Heart left ventricle (tissue), 16 donors: ENCODE measurements around the gene TRIM6. TPM values are rescaled to one million over a fixed set of nuclear protein-coding genes. Genes with fewer than 3 reads are reported as not detected.
"Not testable (repeated sequence)": the region's sequence is repeated elsewhere in the genome, so short reads cannot be mapped to it uniquely, and the experiment has no call there.

Experiments used
- ATAC-seq, 4 donors: fragments of 200-7000 bp; cut with Tn5 transposase; one replicate each; pipeline ENCODE4 v1.9.1; 2020 to 2022; ENCODE audit warnings: moderate library complexity in 4 of 4, mild to moderate bottlenecking in 3 of 4, moderate number of reproducible peaks in 1 of 4
- DNase-seq, 5 donors: peaks; one replicate each; pipeline ENCODE4 v3.0.0-alpha.2; 2020
- H3K27ac ChIP-seq, 12 donors: fragments of 200-600 bp; sonication (generic) in 4 of 12; one replicate each; pipeline versions ENCODE4 v1.5.0 to v1.8.0; 2016 to 2022; ENCODE audit warnings: mild to moderate bottlenecking in 2 of 12
- H3K27me3 ChIP-seq, 9 donors: fragments of 200-600 bp; sonication (generic) in 2 of 9; one replicate each; pipeline versions ENCODE4 v1.5.1 to v1.8.0; 2016 to 2022; ENCODE audit warnings: mild to moderate bottlenecking in 3 of 9
- H3K36me3 ChIP-seq, 9 donors: fragments of 200-600 bp; sonication (generic) in 2 of 9; one replicate each; pipeline versions ENCODE4 v1.5.0 to v1.8.0; 2018 to 2022; ENCODE audit warnings: mild to moderate bottlenecking in 2 of 9
- H3K4me1 ChIP-seq, 12 donors: fragments of 200-600 bp; sonication (generic) in 4 of 12; one replicate each; pipeline versions ENCODE4 v1.5.0 to v1.8.0; 2016 to 2022; ENCODE audit warnings: mild to moderate bottlenecking in 3 of 12
- H3K4me3 ChIP-seq, 12 donors: fragments of 200-600 bp; sonication (generic) in 4 of 12; one replicate each; pipeline versions ENCODE4 v1.5.0 to v1.8.0; 2017 to 2022; ENCODE audit warnings: mild to moderate bottlenecking in 9 of 12, moderate library complexity in 4 of 12
- H3K9me3 ChIP-seq, 12 donors: fragments of 200-600 bp; sonication (generic) in 4 of 12; one replicate each; pipeline versions ENCODE4 v1.5.0 to v1.8.0; 2016 to 2022; ENCODE audit warnings: mild to moderate bottlenecking in 1 of 12
- CTCF ChIP-seq, 12 donors: fragments of 200-600 bp; sonication (generic) in 4 of 12; IDR thresholded peaks; one replicate each; pipeline versions ENCODE4 v1.5.0 to v1.8.0; 2018 to 2022; ENCODE audit warnings: antibody characterized with exemption in 12 of 12, mild to moderate bottlenecking in 5 of 12
- POLR2A ChIP-seq, 2 donors: fragments of 450-650 bp; IDR thresholded peaks; one replicate each; pipeline ENCODE4 v1.6.1; 2017; ENCODE audit warnings: antibody characterized with exemption in 2 of 2, mild to moderate bottlenecking in 2 of 2, moderate library complexity in 2 of 2
- WGBS, 4 donors: extraction: QIAGEN DNeasy Blood & Tissue Kit in 2 of 4; methylation state at CpG; one replicate each; pipeline versions ENCODE4 v1.1.5 to v1.1.7; 2013 to 2018; 5-methylcytosine and 5-hydroxymethylcytosine counted together
- intact Hi-C, 10 donors: fragments of 100-400 bp; cut with DNase I; formaldehyde crosslinking; loops; one replicate each; pipeline versions ENCODE4 v1.11.1 to v1.14.2; 2022
- polyA plus RNA-seq, 2 donors: library from polyadenylated mRNA; stranded (reverse); fragments of 200-250 nt; gene quantifications; one replicate each; pipeline ENCODE4 v1.2.3, GENCODE V29; 2013
- total RNA-seq, 9 donors: library from RNA; depleted of rRNA in 2 of 9; stranded (reverse); fragments of >200 nt in 2 of 9; fragmentation: NEBNext Ultra II Directional in 3 of 9; extraction: Animal tissue kit (Norgen Biotek cat#: 25700) in 3 of 9; gene quantifications; one replicate each; pipeline versions ENCODE4 v1.1.0 to v1.2.4, GENCODE V29; 2016 to 2023
- donor health status: ischemic (EF 13 %, LVEDD 7.1; RV severe dilation, severe dysfunction).
- donor health status: healthy with polysubstance abuse.
- donor health status: DM: no; HTN: yes; CAD: no.
- donor health status: DM: no; HTN: no; CAD: no.
- donor health status: ischemic (EF 25% LVEDD 6.9; RV normal size, moderate dysfunction).
- donor health status: ischemic (EF 25% LVEDD 5.7; RV mildly dilated, moderate dysfunction).
- donor health status: healthy.
- donor health status: DM: yes; HTN: yes; CAD: no.
- donor health status: ischemic (EF 35%, LVEDD 5.7; RV mildly dilated, moderate dysfunction).
- donor health status: nonischemic (EF 11% LVEDD 7.7; RV severe dilation, severe dysfunction).
- donor health status: DM: yes; HTN: yes; CAD: no.
- donor health status: PGD.
- donor health status: ischemic (EF 29% LVEDD 5.4; RV normal size, mild dysfunction).
- donor health status: nonischemic (EF 23%, LVEDD 6.1; RV moderate dilation, normal function).

Gene TRIM6
- total and polyA plus RNA-seq, 11 donors = 0.39 to 2.4 (median 1.0) TPM

- no peak overlapping the region for H3K4me3 ChIP-seq
- peaks cover 0 to 10% (median 0%) of the 10 kb centered on the region in 12 donors for H3K9me3 ChIP-seq
- no peak for TF ChIP-seq CTCF (IDR thresholded peaks at IDR 0.05)
- H3K4me1 ChIP-seq = no peaks in the 10 kb centered on the region
- peaks cover 0 to 58% (median 38%) of the 10 kb centered on the region in 9 donors for H3K36me3 ChIP-seq
- intact Hi-C loops = no loop called here
- no peak overlapping the region for H3K27ac ChIP-seq
- no peaks in the 10 kb centered on the region for H3K27me3 ChIP-seq
- no peak for ATAC-seq
- no peak for DNase-seq
Measured at GRCh38 chr11:5643585-5643984, 47.1 kb downstream of the TRIM6 start.

GRCh38 chr11:5646139-5646538 lies 49.7 kb downstream of the TRIM6 start:
- TF ChIP-seq POLR2A (IDR thresholded peaks at IDR 0.05) (no peak), CTCF (IDR thresholded peaks at IDR 0.05) (no peak)
- WGBS, 4 donors = 85 to 92% (median 92%) methylated on average over 3 of the region's 3 CpGs
- no peaks in the 10 kb centered on the region for H3K27me3 ChIP-seq
- H3K4me1 ChIP-seq = no peaks in the 10 kb centered on the region
- no peak overlapping the region for H3K4me3 ChIP-seq
- intact Hi-C loops = no loop called here
- peaks cover 0 to 38% (median 30%) of the 10 kb centered on the region in 9 donors for H3K36me3 ChIP-seq
- no peaks in the 10 kb centered on the region for H3K9me3 ChIP-seq
- DNase-seq (no peak), ATAC-seq (no peak)
- H3K27ac ChIP-seq = no peak overlapping the region

GRCh38 chr11:5655474-5655873 lies 59.0 kb downstream of the TRIM6 start:
- no peak for DNase-seq
- Histone ChIP-seq H3K9me3 (peaks cover 0 to 20% (median 2%) of the 10 kb centered on the region in 12 donors), H3K27me3 (no peaks in the 10 kb centered on the region), H3K4me3 (no peak overlapping the region), H3K27ac (no peak overlapping the region), H3K4me1 (no peaks in the 10 kb centered on the region), H3K36me3 (peaks cover 0 to 6% (median 0%) of the 10 kb centered on the region in 9 donors)
- no peak for TF ChIP-seq CTCF (IDR thresholded peaks at IDR 0.05)
- no peak for TF ChIP-seq POLR2A (IDR thresholded peaks at IDR 0.05)
- ATAC-seq = no peak
- 95 to 98% (median 97%) methylated on average over 4 of the region's 4 CpGs for WGBS, 4 donors
- intact Hi-C loops = no loop called here

- H3K27me3 ChIP-seq, DNase-seq, ATAC-seq, H3K36me3 ChIP-seq, intact Hi-C loops, H3K4me1 ChIP-seq, H3K27ac ChIP-seq, H3K4me3 ChIP-seq: not testable (repeated sequence)
- peaks cover 0 to 18% (median 2%) of the 10 kb centered on the region in 12 donors for H3K9me3 ChIP-seq
- WGBS, 4 donors = 93 to 100% (median 99%) methylated on average over 2 of the region's 2 CpGs
Measured at GRCh38 chr11:5656956-5657355, 60.5 kb downstream of the TRIM6 start.

- H3K4me3 ChIP-seq = no peak overlapping the region
- H3K27ac ChIP-seq = no peak overlapping the region
- ATAC-seq = no peak
Measured at GRCh38 chr11:5658318-5658717, 61.9 kb downstream of the TRIM6 start.

More at GRCh38 chr11:5658318-5658717, 61.9 kb downstream of the TRIM6 start:
- Histone ChIP-seq H3K36me3 (peaks cover 0 to 16% (median 1%) of the 10 kb centered on the region in 9 donors), H3K4me1 (no peaks in the 10 kb centered on the region), H3K9me3 (peaks cover 0 to 10% (median 0%) of the 10 kb centered on the region in 12 donors), H3K27me3 (no peaks in the 10 kb centered on the region)
- 87 to 100% (median 93%) methylated on average over 5 of the region's 5 CpGs for WGBS, 4 donors
- intact Hi-C loops = no loop called here
- no peak for DNase-seq
- TF ChIP-seq POLR2A (IDR thresholded peaks at IDR 0.05) (no peak), CTCF (IDR thresholded peaks at IDR 0.05) (no peak)
